Neural cell (in vitro differentiated cells): ENCODE results near the gene PLCL1. TPM values are rescaled to one million over a fixed set of nuclear protein-coding genes. Genes with fewer than 3 reads are reported as not detected.

Experiments
- H2AFZ ChIP-seq: fragments of 200-600, 300-800 bp; sonication (generic), shearing (Covaris generic); 2 replicates; pipeline ENCODE4 v1.6.0; 2014; ENCODE audit warnings: low read depth, mild to moderate bottlenecking, antibody characterized with exemption, low read length, moderate library complexity
- H3F3A ChIP-seq: fragments of 200-600 bp; shearing (Covaris generic); 2 replicates; pipeline ENCODE4 v1.6.1; 2016; ENCODE audit warnings: mild to moderate bottlenecking, moderate library complexity, mixed read lengths, antibody characterized with exemption, low read length; ENCODE audit not compliant: insufficient read depth, poor library complexity, severe bottlenecking
- H3K27ac ChIP-seq: fragments of 200-600, 300-800 bp; sonication (generic), shearing (Covaris generic); 2 replicates; pipeline ENCODE4 v1.5.1; 2014; ENCODE audit warnings: mild to moderate bottlenecking, low read length, moderate library complexity
- H3K27me3 ChIP-seq: fragments of 300-800, 200-600 bp; sonication (generic), shearing (Covaris generic); 2 replicates; pipeline ENCODE4 v1.6.0; 2014; ENCODE audit warnings: mild to moderate bottlenecking, low read depth, low read length, moderate library complexity; ENCODE audit not compliant: insufficient read depth
- H3K36me3 ChIP-seq: fragments of 300-800, 200-600 bp; sonication (generic), shearing (Covaris generic); 2 replicates; pipeline ENCODE4 v1.5.1; 2014; ENCODE audit warnings: mild to moderate bottlenecking, antibody characterized with exemption, low read length, moderate library complexity; ENCODE audit not compliant: insufficient read depth
- H3K4me2 ChIP-seq: fragments of 300-800, 200-600 bp; sonication (generic), shearing (Covaris generic); 2 replicates; pipeline ENCODE4 v1.6.0; 2014; ENCODE audit warnings: mild to moderate bottlenecking, low read length
- H3K4me3 ChIP-seq: fragments of 300-800, 200-600 bp; sonication (generic), shearing (Covaris generic); 2 replicates; pipeline ENCODE4 v1.5.1; 2014; ENCODE audit warnings: mild to moderate bottlenecking, low read length, moderate library complexity
- H3K79me2 ChIP-seq: fragments of 200-600 bp; shearing (Covaris generic); replicated peaks from 2 replicates; pipeline ENCODE4 v1.6.0; 2014; ENCODE audit warnings: mild to moderate bottlenecking, low read length, moderate library complexity; ENCODE audit not compliant: insufficient read depth
- H3K9ac ChIP-seq: fragments of 300-800, 200-600 bp; sonication (generic), shearing (Covaris generic); 2 replicates; pipeline ENCODE4 v1.6.1; 2016; ENCODE audit warnings: mild to moderate bottlenecking, low read length, mixed read lengths
- H3K9me2 ChIP-seq: fragments of 200-600 bp; shearing (Covaris generic); 2 replicates; pipeline ENCODE4 v1.6.1; 2016; ENCODE audit warnings: mild to moderate bottlenecking, low read length, mixed read lengths; ENCODE audit not compliant: insufficient read depth
- H3K9me3 ChIP-seq: fragments of 200-600, 300-800 bp; sonication (generic), shearing (Covaris generic); 2 replicates; pipeline ENCODE4 v1.6.1; 2016; ENCODE audit warnings: mild to moderate bottlenecking, mixed run types, low read length, moderate library complexity, mixed read lengths
- H4K20me1 ChIP-seq: fragments of 200-600 bp; shearing (Covaris generic); 2 replicates; pipeline ENCODE4 v1.6.1; 2016; ENCODE audit warnings: mild to moderate bottlenecking, mixed run types; ENCODE audit not compliant: insufficient read depth
- EP300 ChIP-seq: fragments of 450-650 bp; conservative IDR thresholded peaks from 2 replicates; pipeline ENCODE4 v1.6.1; 2014; ENCODE audit warnings: antibody characterized with exemption, mild to moderate bottlenecking, moderate library complexity; ENCODE audit not compliant: poor library complexity, severe bottlenecking
- EZH2 ChIP-seq: fragments of 200-600, 300-800 bp; shearing (Covaris generic), sonication (generic); IDR thresholded peaks from 2 replicates; pipeline ENCODE4 v1.6.1; 2014; ENCODE audit warnings: antibody characterized with exemption, low read length, borderline replicate concordance, mild to moderate bottlenecking; ENCODE audit not compliant: insufficient read depth, poor library complexity, severe bottlenecking
- MXI1 ChIP-seq: fragments of 450-650 bp; conservative IDR thresholded peaks from 2 replicates; pipeline ENCODE4 v1.6.1; 2014; ENCODE audit warnings: antibody characterized with exemption, mild to moderate bottlenecking; ENCODE audit not compliant: poor library complexity, severe bottlenecking
- POLR2AphosphoS5 ChIP-seq: IDR thresholded peaks from 2 replicates; pipeline ENCODE4 v1.6.1; 2012
- RAD21 ChIP-seq: fragments of 450-650 bp; conservative IDR thresholded peaks from 2 replicates; pipeline ENCODE4 v1.6.1; 2014; ENCODE audit warnings: antibody characterized with exemption, mild to moderate bottlenecking, moderate library complexity
- SMC3 ChIP-seq: fragments of 450-650 bp; conservative IDR thresholded peaks from 2 replicates; pipeline ENCODE4 v1.6.1; 2014; ENCODE audit warnings: antibody characterized with exemption, mild to moderate bottlenecking, moderate library complexity; ENCODE audit not compliant: poor library complexity
- TAF1 ChIP-seq: IDR thresholded peaks from 2 replicates; pipeline ENCODE4 v1.6.1; 2012; ENCODE audit warnings: low read depth
- polyA plus RNA-seq: library from polyadenylated mRNA; depleted of rRNA; stranded (reverse); fragments of >200 nt; gene quantifications from 2 replicates; pipeline ENCODE4 v1.2.3, GENCODE V29; 2014
- TF ChIP-seq, protein P1 (sequence below): fragments of 450-650 bp; IDR thresholded peaks from 2 replicates; pipeline ENCODE4 v1.5.1; 2014; ENCODE audit warnings: antibody characterized with exemption, mild to moderate bottlenecking, moderate library complexity; ENCODE audit not compliant: poor library complexity, severe bottlenecking
- TF ChIP-seq, protein P2 (sequence below): IDR thresholded peaks from 2 replicates; pipeline ENCODE4 v1.6.1; 2012; ENCODE audit warnings: borderline replicate concordance

PLCL1 gene
- polyA plus RNA-seq, 1 donor from 2014 or later, result 6.8 TPM

DNA sequence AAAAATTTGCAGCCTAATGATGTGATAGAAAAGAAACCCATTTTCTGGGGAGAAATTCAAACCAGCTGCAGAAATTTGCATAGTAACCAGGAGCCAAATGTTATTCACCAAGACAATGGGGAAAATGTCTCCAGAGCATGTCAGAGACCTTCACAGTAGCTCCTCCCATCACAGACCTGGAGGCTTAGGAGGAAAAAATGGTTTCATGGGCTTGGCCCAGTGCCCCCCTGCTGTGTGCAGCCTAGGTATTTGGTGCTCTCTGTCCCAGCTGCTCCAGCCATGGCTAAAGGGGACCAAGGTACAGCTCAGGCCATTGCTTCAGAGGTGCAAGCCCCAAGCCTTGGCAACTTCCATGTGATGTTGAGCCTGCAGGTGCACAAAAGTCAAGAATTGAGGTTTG lies 352.9 kb downstream of the PLCL1 start:
- Histone ChIP-seq H3K9me3 (peaks cover 1% of the 10 kb centered on the region), H3K79me2 (no peaks in the 10 kb centered on the region), H3K9ac (no peak overlapping the region), H3K27ac (no peak overlapping the region), H3K27me3 (no peaks in the 10 kb centered on the region), H4K20me1 (no peaks in the 10 kb centered on the region), H3K4me2 (no peak overlapping the region), H3K4me3 (no peak overlapping the region), H3K9me2 (no peaks in the 10 kb centered on the region), H2AFZ (no peak overlapping the region), H3F3A (no peaks in the 10 kb centered on the region), H3K36me3 (no peaks in the 10 kb centered on the region)
- TF ChIP-seq MXI1 (no peak), EP300 (no peak), SMC3 (no peak), POLR2AphosphoS5 (no peak), RAD21 (no peak), EZH2 (no peak), TAF1 (no peak)
- TF ChIP-seq, protein P1, sequence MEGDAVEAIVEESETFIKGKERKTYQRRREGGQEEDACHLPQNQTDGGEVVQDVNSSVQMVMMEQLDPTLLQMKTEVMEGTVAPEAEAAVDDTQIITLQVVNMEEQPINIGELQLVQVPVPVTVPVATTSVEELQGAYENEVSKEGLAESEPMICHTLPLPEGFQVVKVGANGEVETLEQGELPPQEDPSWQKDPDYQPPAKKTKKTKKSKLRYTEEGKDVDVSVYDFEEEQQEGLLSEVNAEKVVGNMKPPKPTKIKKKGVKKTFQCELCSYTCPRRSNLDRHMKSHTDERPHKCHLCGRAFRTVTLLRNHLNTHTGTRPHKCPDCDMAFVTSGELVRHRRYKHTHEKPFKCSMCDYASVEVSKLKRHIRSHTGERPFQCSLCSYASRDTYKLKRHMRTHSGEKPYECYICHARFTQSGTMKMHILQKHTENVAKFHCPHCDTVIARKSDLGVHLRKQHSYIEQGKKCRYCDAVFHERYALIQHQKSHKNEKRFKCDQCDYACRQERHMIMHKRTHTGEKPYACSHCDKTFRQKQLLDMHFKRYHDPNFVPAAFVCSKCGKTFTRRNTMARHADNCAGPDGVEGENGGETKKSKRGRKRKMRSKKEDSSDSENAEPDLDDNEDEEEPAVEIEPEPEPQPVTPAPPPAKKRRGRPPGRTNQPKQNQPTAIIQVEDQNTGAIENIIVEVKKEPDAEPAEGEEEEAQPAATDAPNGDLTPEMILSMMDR, result no peak
- TF ChIP-seq, protein P2, sequence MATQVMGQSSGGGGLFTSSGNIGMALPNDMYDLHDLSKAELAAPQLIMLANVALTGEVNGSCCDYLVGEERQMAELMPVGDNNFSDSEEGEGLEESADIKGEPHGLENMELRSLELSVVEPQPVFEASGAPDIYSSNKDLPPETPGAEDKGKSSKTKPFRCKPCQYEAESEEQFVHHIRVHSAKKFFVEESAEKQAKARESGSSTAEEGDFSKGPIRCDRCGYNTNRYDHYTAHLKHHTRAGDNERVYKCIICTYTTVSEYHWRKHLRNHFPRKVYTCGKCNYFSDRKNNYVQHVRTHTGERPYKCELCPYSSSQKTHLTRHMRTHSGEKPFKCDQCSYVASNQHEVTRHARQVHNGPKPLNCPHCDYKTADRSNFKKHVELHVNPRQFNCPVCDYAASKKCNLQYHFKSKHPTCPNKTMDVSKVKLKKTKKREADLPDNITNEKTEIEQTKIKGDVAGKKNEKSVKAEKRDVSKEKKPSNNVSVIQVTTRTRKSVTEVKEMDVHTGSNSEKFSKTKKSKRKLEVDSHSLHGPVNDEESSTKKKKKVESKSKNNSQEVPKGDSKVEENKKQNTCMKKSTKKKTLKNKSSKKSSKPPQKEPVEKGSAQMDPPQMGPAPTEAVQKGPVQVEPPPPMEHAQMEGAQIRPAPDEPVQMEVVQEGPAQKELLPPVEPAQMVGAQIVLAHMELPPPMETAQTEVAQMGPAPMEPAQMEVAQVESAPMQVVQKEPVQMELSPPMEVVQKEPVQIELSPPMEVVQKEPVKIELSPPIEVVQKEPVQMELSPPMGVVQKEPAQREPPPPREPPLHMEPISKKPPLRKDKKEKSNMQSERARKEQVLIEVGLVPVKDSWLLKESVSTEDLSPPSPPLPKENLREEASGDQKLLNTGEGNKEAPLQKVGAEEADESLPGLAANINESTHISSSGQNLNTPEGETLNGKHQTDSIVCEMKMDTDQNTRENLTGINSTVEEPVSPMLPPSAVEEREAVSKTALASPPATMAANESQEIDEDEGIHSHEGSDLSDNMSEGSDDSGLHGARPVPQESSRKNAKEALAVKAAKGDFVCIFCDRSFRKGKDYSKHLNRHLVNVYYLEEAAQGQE, result no peak

DNA sequence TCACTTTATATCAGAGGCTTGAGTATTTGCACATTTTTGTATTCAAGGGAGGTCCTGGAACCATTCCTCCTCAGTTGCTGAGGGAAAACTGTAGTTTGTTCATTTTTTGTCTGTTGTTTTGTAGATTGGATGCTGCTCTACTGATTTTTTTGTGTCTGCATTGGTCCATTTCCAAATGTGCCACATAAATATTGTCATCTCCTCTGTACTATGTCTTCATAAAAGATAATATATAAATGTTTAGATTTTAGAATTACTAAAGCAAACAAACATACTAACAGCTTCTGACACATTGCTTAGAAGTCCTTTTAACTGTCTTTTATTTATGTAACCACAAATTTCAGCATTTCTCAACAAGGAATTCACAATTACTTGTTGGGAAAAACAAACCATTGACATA lies 356.8 kb downstream of the PLCL1 start:
- Histone ChIP-seq H3K9me2 (no peaks in the 10 kb centered on the region), H3K9ac (no peak overlapping the region), H3F3A (no peaks in the 10 kb centered on the region), H3K79me2 (no peaks in the 10 kb centered on the region), H3K9me3 (no peaks in the 10 kb centered on the region), H3K4me3 (no peak overlapping the region), H2AFZ (no peak overlapping the region), H3K27me3 (no peaks in the 10 kb centered on the region), H3K36me3 (no peaks in the 10 kb centered on the region), H3K27ac (no peak overlapping the region), H4K20me1 (no peaks in the 10 kb centered on the region), H3K4me2 (no peak overlapping the region)
- TF ChIP-seq MXI1 (no peak), POLR2AphosphoS5 (no peak), EP300 (no peak), TAF1 (no peak), EZH2 (no peak), RAD21 (no peak), SMC3 (no peak)
- TF ChIP-seq, protein P1, result no peak
- TF ChIP-seq, protein P2, result no peak
